Lower leg skin (tissue), 4 donors: Measurements from ENCODE around the gene SERPINA6. TPM values are rescaled to one million over a fixed set of nuclear protein-coding genes. Genes with fewer than 3 reads are reported as not detected.

Experiments
- DNase-seq, 2 donors: peaks; one replicate each; pipeline ENCODE4 v3.0.0-alpha.2; 2019; ENCODE audit warnings: low spot score in 2 of 2
- H3K4me3 ChIP-seq: fragments of 200-600 bp; sonication (generic); 2 replicates; pipeline ENCODE4 v1.5.1; 2017; ENCODE audit warnings: mild to moderate bottlenecking, low read depth; ENCODE audit not compliant: poor library complexity, severe bottlenecking
- CTCF ChIP-seq, 3 donors: fragments of 450-650 bp; IDR thresholded peaks; one replicate each; pipeline ENCODE4 v1.5.1; 2016; ENCODE audit warnings: antibody characterized with exemption in 3 of 3, mild to moderate bottlenecking in 3 of 3, moderate library complexity in 2 of 3
- POLR2A ChIP-seq, 2 donors: fragments of 450-650 bp; IDR thresholded peaks; one replicate each; pipeline ENCODE4 v1.6.1; 2016 to 2017; ENCODE audit warnings: antibody characterized with exemption in 2 of 2, mild to moderate bottlenecking in 1 of 2, moderate library complexity in 1 of 2
- WGBS, 2 donors: methylation state at CpG; one replicate each; pipeline ENCODE4 v1.1.5; 2018; 5-methylcytosine and 5-hydroxymethylcytosine counted together
- intact Hi-C: fragments of 100-400 bp; cut with DNase I; formaldehyde crosslinking; loops from one replicate; pipeline ENCODE4 v1.15.0; 2023; ENCODE audit warnings: low total_unique reads
- total RNA-seq, 4 donors: library from RNA; depleted of rRNA; stranded (reverse); fragments of >200 nt; gene quantifications; one replicate each; pipeline ENCODE4 v1.1.0, GENCODE V29; 2016

Gene SERPINA6
- total RNA-seq, 4 donors from 2014 or later = not detected

- 80 to 100% methylated on average over 1 of the region's 1 CpG for WGBS, 2 donors
- intact Hi-C loops = no loop called here
- TF ChIP-seq POLR2A (IDR thresholded peaks at IDR 0.05) = no peak
- no peak overlapping the region for H3K4me3 ChIP-seq
- no peak for DNase-seq
Measured at GRCh38 chr14:94316692-94317091, 6.4 kb downstream of the SERPINA6 start.

- TF ChIP-seq POLR2A (IDR thresholded peaks at IDR 0.05) (no peak), CTCF (IDR thresholded peaks at IDR 0.05) (no peak)
- intact Hi-C loops = no loop called here
- 88 to 89% methylated on average over 2 of the region's 2 CpGs for WGBS, 2 donors
- no peak for DNase-seq
- H3K4me3 ChIP-seq = no peak overlapping the region
Measured at GRCh38 chr14:94314890-94315289, 8.2 kb downstream of the SERPINA6 start.

- H3K4me3 ChIP-seq = no peak overlapping the region
- peak in 1 of 2 donors; percentile 75 for DNase-seq
- no peak for TF ChIP-seq CTCF (IDR thresholded peaks at IDR 0.05)
- no peak for TF ChIP-seq POLR2A (IDR thresholded peaks at IDR 0.05)
- WGBS, 2 donors = 76 to 77% methylated on average over 8 of the region's 8 CpGs
- intact Hi-C loops = no loop called here
Measured at GRCh38 chr14:94313991-94314655, 9.0 kb downstream of the SERPINA6 start.

- intact Hi-C loops = no loop called here
- H3K4me3 ChIP-seq = no peak overlapping the region
- WGBS, 2 donors = 70 to 71% methylated on average over 6 of the region's 6 CpGs
- TF ChIP-seq POLR2A (IDR thresholded peaks at IDR 0.05) = no peak
- TF ChIP-seq CTCF (IDR thresholded peaks at IDR 0.05) = no peak
- no peak for DNase-seq
Measured at GRCh38 chr14:94312481-94313246, 10.5 kb downstream of the SERPINA6 start.

DNA sequence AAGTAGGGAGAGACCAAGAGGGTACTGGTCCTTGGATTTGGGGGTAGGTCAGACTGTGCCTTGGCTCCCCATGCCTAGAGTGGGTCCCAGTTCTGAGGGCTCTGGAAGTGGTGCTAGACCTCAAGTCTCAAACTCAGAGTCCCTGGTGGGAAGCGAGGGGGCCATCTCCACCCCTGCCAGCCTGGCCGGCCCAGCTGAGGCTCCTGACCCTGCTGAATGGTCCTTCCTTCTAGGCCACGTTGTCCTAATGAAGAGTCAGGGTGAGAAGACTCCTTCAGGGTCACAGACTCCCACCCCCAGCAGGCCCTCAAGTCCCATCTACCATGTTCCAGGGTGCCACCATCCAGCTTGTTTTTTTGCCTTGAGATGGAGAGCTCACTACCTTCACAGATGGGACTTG is 12.9 kb downstream of the SERPINA6 start:
- no peak overlapping the region for H3K4me3 ChIP-seq
- 79 to 100% methylated on average over 3 of the region's 3 CpGs for WGBS, 2 donors
- intact Hi-C loops = no loop called here
- DNase-seq = no peak
- no peak for TF ChIP-seq CTCF (IDR thresholded peaks at IDR 0.05)
- no peak for TF ChIP-seq POLR2A (IDR thresholded peaks at IDR 0.05)

GRCh38 chr14:94309721-94310120 is 13.4 kb downstream of the SERPINA6 start:
- no peak for DNase-seq
- intact Hi-C loops = no loop called here
- 89 to 97% methylated on average over 10 of the region's 10 CpGs for WGBS, 2 donors
- no peak overlapping the region for H3K4me3 ChIP-seq
- TF ChIP-seq CTCF (IDR thresholded peaks at IDR 0.05) (no peak), POLR2A (IDR thresholded peaks at IDR 0.05) (no peak)
